ENCODE results near the gene MRAP. TPM values are rescaled to one million over a fixed set of nuclear protein-coding genes. Genes with fewer than 3 reads are reported as not detected.

The MRAP gene
- total and polyA plus RNA-seq, 2 donors from 2014 or later, result not detected

DNA sequence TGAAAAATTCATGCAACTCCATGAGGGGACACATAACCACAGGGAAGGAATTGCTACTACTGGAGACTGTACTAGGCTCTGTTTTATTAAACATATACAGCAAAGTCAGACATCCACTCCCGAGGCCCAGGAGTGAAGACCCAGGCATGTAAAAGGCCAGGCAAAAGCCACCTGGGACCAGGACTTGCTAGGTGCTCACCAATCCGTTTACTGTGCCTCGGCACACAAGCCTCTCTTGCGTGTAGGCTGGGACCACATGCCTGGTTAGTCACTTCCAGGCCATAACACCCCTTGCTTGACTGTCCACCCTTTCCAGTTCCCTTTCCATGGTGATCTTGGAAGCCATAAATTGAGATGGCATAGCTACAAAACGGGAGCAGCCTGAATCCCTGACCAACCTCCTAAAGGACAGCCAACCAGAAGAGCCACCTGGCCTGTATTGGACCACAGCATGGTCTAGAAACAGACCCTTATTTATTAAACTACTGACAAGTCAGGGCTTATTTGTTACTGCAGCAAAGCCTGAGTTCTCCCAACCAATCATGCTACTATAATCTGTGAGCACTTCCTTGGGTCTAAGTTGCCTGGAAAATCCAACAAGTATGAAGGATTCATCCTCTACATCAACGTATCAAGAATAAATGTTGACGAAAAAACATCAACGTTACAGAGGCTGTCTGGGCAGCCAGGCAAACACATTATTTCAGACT lies 54.5 kb downstream of the MRAP start:
- Histone ChIP-seq H3K4me3 (ENCODE audit: low read length in 3 of 3) (no peak overlapping the region), H3K9me3 (ENCODE audit: control insufficient read depth in 2 of 3, insufficient read depth in 1 of 3, low read length in 3 of 3) (no peaks in the 10 kb centered on the region), H3K36me3 (ENCODE audit: control insufficient read depth in 2 of 3, insufficient read depth in 3 of 3, low read length in 3 of 3) (peaks cover 7 to 72% (median 60%) of the 10 kb centered on the region in 3 donors), H3K27ac (ENCODE audit: low read depth in 2 of 2, low read length in 2 of 2) (no peak overlapping the region), H3K27me3 (ENCODE audit: control insufficient read depth, insufficient read depth, low read length) (no peaks in the 10 kb centered on the region), H3K9ac (ENCODE audit: low read length in 3 of 3) (no peak overlapping the region), H3K4me1 (ENCODE audit: control insufficient read depth in 2 of 3, insufficient read depth in 2 of 3, low read depth in 1 of 3, low read length in 3 of 3) (no peaks in the 10 kb centered on the region)
- TF ChIP-seq, protein P1, sequence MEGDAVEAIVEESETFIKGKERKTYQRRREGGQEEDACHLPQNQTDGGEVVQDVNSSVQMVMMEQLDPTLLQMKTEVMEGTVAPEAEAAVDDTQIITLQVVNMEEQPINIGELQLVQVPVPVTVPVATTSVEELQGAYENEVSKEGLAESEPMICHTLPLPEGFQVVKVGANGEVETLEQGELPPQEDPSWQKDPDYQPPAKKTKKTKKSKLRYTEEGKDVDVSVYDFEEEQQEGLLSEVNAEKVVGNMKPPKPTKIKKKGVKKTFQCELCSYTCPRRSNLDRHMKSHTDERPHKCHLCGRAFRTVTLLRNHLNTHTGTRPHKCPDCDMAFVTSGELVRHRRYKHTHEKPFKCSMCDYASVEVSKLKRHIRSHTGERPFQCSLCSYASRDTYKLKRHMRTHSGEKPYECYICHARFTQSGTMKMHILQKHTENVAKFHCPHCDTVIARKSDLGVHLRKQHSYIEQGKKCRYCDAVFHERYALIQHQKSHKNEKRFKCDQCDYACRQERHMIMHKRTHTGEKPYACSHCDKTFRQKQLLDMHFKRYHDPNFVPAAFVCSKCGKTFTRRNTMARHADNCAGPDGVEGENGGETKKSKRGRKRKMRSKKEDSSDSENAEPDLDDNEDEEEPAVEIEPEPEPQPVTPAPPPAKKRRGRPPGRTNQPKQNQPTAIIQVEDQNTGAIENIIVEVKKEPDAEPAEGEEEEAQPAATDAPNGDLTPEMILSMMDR (IDR thresholded peaks at IDR 0.05; ENCODE audit: borderline replicate concordance, extremely low read depth, insufficient read depth), result no peak
- no peak for DNase-seq
- no peak for FAIRE-seq
- intact Hi-C loops (cut with DNase I), result no loop called here

DNA sequence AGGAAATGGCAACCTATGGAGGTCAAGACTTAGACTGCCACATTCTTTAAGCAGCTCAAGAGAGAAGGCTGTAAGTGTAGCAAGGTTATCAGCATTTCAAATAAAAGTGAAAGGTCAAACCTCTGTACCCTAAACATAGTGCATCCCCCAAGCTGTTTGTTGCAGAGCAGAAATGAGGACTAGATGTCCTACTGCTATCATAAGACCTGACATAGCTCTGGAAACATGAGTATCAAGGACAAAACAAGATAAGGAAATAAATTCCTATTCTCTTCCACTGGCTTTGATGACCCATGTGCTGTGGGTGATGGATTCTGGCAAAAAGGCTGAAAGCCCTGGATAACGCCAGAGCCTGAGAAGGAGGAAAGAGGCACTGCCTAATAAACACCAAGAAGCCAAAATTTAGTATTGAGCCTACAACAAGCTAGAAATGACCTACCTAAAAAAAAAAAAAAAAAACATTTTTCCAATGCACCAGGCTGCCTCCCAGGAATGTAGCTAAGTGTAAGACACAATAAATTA lies 58.3 kb downstream of the MRAP start:
- FAIRE-seq (no peak), DNase-seq (no peak)
- no peak overlapping the region for H3K4me3 ChIP-seq (ENCODE audit: low read length in 3 of 3)
- no peak overlapping the region for H3K9ac ChIP-seq (ENCODE audit: low read length in 3 of 3)
- intact Hi-C loops (cut with DNase I), result no loop called here
- no peaks in the 10 kb centered on the region for H3K9me3 ChIP-seq (ENCODE audit: control insufficient read depth in 2 of 3, insufficient read depth in 1 of 3, low read length in 3 of 3)
- TF ChIP-seq, protein P1 (IDR thresholded peaks at IDR 0.05; ENCODE audit: borderline replicate concordance, extremely low read depth, insufficient read depth), result no peak
- no peak overlapping the region for H3K27ac ChIP-seq (ENCODE audit: low read depth in 2 of 2, low read length in 2 of 2)
- no peaks in the 10 kb centered on the region for H3K4me1 ChIP-seq (ENCODE audit: control insufficient read depth in 2 of 3, insufficient read depth in 2 of 3, low read depth in 1 of 3, low read length in 3 of 3)
- no peaks in the 10 kb centered on the region for H3K27me3 ChIP-seq (ENCODE audit: control insufficient read depth, insufficient read depth, low read length)
- peaks cover 5 to 78% (median 63%) of the 10 kb centered on the region in 3 donors for H3K36me3 ChIP-seq (ENCODE audit: control insufficient read depth in 2 of 3, insufficient read depth in 3 of 3, low read length in 3 of 3)

DNA sequence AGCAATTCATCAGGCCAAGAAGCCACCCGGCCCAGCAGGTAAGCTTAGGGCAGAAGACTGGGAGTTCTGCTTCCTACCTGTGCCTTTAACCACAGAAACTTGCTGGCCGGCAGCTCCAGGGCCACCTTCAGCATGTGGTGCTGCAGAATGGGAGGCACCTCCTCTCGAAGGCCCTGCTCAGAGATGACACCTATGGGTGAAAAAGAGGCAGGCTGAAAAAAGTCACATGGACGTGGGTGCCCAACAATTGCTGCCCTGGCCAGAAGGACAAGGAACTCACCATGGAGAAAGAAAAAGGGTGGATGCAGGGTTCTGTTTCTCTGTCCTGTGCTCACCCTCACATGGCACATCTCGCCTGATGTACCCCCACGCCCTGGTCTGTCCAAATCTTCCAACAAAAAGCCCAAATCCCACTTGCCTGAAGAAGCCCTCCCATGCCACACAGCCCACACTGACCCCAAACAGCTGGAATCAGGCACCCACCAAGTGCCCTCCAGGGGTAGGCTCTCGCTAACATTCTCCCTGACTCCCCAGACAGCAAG lies 61.1 kb downstream of the MRAP start:
- no peak overlapping the region for H3K27ac ChIP-seq (ENCODE audit: low read depth in 2 of 2, low read length in 2 of 2)
- peaks cover 6 to 67% (median 43%) of the 10 kb centered on the region in 3 donors for H3K36me3 ChIP-seq (ENCODE audit: control insufficient read depth in 2 of 3, insufficient read depth in 3 of 3, low read length in 3 of 3)
- FAIRE-seq (no peak), DNase-seq (no peak)
- H3K9me3 ChIP-seq (ENCODE audit: control insufficient read depth in 2 of 3, insufficient read depth in 1 of 3, low read length in 3 of 3), result no peaks in the 10 kb centered on the region
- intact Hi-C loops (cut with DNase I), result no loop called here
- no peak overlapping the region for H3K9ac ChIP-seq (ENCODE audit: low read length in 3 of 3)
- H3K27me3 ChIP-seq (ENCODE audit: control insufficient read depth, insufficient read depth, low read length), result no peaks in the 10 kb centered on the region
- no peak overlapping the region for H3K4me3 ChIP-seq (ENCODE audit: low read length in 3 of 3)
- TF ChIP-seq, protein P1 (IDR thresholded peaks at IDR 0.05; ENCODE audit: borderline replicate concordance, extremely low read depth, insufficient read depth), result no peak
- no peaks in the 10 kb centered on the region for H3K4me1 ChIP-seq (ENCODE audit: control insufficient read depth in 2 of 3, insufficient read depth in 2 of 3, low read depth in 1 of 3, low read length in 3 of 3)
